ENCODE data around the gene STARD13.
A peak's percentile ranks its signal among the peaks of the same experiment; 100 is the strongest.

STARD13 gene

GRCh38 chr13:33277946-33278345, 7.6 kb downstream of the STARD13 start:
- peak; percentile 79 for DNase-seq (ENCODE audit: low read depth)

DNA sequence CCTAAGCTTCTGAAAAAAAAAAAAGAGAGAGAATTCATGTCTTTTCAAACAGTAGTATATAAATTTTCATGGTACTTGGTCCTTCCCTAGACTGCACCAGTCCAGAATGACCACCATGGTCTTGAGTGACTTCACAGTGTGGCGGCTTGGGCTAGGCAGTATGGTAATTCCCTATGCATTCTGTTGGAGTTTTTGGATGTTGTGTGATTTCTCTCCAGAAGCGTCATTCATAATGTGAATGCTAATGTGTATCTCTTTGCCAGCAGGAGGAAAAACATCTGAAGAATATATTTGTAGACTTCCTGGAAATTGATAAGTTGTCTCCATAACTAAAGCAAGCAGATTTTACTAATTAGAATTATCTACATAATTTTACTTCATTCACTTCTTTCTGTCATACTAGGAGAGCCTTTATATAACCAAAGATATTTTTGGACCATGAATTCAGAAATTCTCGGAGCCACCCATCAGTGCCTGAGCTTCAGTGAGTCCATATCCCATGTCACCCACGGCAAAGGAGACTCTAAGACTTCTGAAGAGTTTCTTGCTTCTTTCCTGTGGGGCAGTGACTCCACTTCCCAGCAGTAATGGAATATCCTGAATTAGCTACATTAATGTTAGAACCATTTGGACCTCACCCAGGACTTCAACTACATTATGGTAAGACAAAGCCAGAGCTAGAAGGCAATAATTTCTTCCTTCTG, 8.4 kb downstream of the STARD13 start:
- DNase-seq (ENCODE audit: low read depth): no peak

DNA sequence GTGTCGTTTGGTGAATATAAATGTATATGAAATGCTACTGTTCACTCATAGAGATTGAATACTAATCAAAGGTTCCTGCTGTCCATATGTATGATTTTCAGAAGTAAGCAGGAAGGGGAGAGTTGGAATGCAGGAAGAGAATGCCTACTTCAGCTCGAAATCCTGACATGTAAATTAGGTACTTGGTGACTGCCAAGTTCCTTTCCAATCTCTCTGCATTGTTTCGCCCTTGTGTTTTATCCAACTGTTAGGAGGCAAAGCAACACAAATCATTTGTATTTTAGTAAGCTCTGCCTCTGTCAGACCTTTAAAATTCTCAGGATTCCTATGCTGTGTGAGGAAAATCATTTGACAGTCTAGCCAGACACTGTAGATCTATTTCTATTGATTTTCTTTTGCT, 9.0 kb downstream of the STARD13 start:
- DNase-seq (ENCODE audit: low read depth): no peak

GRCh38 chr13:33275916-33276315, 9.6 kb downstream of the STARD13 start:
- DNase-seq (ENCODE audit: low read depth): peak; percentile 50

- no peak for DNase-seq (ENCODE audit: low read depth)
Measured at GRCh38 chr13:33274264-33274663, 11.3 kb downstream of the STARD13 start.

DNA sequence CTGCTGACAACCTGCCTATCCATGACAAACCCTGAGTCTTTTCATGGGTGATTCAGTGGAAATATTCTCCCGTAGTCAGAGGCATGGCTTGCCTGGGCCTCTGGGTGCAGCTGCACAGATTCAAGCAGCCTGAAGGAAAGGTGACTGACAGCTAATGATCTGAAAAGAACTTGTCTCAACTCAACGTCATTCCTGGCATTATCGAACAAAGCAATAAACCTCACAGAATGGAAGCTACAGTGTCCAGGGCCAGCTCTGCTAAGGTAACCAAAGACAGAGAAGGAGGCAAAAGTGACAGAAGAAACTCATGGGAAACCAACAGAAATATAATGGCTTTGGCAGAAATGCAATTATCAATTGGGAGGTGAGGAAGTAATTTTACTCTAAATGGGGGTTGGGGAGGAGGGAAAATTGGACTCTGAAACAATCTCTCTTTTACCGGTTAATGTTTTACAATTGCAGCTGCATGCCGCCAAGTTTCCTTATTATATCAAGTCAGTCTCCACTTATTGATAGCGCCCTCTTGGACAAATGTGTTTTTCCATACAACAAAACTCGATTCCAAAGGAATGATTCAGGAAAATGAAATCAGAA, 12.9 kb downstream of the STARD13 start:
- no peak for DNase-seq (ENCODE audit: low read depth)

DNA sequence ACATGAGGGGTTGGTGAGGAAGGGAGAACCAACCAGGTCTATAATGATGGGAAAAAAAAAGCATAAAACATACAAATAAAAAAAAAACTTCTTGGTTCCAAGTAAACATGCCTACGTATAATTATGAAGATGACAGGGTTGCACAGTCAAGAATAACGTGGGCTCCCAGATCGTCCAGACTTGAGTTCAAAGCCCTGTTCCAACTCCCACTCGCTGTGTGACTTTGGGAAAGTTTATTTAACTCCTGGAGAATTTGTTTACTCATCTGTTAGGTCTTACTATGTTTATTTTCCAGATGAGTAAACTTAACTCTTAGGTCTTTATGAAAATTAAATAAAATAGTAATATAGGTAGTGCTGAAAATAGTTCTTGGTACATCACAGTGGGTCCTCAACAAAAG, 13.8 kb downstream of the STARD13 start:
- DNase-seq (ENCODE audit: low read depth): no peak

DNA sequence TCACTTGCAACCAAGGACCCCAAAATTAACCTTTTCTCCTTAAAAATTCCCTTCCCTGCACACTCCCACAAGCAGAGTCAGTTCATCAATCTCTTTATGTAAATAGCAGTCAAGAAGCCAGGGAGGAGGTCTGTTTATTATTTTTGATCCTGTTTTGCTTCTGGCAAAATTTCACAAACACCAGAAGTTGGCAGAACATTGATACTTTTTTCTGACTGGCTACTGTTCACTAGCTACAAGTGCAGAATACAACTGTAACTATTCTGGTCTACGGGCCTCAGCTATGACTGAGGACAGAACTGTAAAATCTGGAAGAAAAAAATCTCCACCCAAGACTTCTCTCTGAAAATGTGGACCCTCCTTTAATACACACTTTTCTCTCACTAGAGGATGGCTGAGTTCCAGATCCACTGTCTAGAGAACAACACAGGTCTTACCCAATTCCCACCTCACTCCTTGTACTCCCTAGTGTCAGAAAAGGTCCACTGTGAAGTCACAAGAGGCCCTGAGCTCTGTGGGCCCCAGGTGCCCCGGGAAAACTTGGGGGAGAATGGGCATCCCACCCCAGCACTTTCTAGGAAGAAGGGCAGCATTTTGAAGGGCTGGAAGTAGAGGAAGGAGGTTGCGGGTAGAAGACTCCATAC, 14.5 kb downstream of the STARD13 start:
- DNase-seq (ENCODE audit: low read depth): peak; percentile 76

DNA sequence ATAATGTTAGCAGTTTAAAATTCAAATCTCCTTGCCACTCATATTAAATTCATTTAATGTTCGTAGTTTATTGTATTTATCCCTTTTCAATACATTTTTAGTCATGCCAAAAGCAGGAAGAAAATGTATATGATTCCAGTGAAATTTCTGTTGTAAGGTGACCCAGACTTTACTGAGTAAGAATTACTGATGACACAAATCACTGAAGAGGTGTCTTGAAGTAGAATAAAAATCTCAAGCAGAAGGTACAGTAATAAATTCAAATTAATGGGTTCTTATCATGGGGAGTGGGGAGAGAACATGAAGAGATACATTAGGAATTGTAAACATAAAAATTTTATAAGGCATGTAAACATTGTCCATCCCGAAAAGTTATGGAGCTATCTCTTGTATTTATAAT, 19.9 kb downstream of the STARD13 start:
- no peak for DNase-seq (ENCODE audit: low read depth)

GRCh38 chr13:33265133-33265532, 20.4 kb downstream of the STARD13 start:
- DNase-seq (ENCODE audit: low read depth): no peak

GRCh38 chr13:33264620-33264978, 21.0 kb downstream of the STARD13 start:
- DNase-seq (ENCODE audit: low read depth): peak; percentile 27

- peak; percentile 89 for DNase-seq (ENCODE audit: low read depth)
Measured at GRCh38 chr13:33263976-33264619, 21.5 kb downstream of the STARD13 start.

GRCh38 chr13:33263484-33263883, 22.1 kb downstream of the STARD13 start:
- DNase-seq (ENCODE audit: low read depth): no peak

- DNase-seq (ENCODE audit: low read depth): no peak
Measured at GRCh38 chr13:33262997-33263396, 22.6 kb downstream of the STARD13 start.

DNA sequence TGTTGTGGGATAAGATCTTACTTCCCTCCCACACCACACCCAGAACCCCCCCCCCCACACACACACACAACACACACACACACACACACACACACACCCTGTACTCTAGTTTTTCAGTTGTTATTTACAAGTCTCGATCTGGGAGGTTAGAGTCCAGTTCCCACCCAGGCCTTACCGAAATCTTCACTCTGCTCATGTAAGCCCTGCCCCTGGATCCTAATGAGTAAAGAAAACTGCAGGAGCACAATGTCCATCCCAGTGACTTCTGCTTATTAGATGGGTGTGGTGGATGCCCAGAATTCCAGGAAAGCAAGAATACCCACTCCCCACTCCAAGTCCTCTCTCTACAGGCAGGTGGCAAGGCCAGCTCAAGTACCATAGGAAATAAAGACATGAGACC, 23.0 kb downstream of the STARD13 start:
- DNase-seq (ENCODE audit: low read depth): no peak

DNA sequence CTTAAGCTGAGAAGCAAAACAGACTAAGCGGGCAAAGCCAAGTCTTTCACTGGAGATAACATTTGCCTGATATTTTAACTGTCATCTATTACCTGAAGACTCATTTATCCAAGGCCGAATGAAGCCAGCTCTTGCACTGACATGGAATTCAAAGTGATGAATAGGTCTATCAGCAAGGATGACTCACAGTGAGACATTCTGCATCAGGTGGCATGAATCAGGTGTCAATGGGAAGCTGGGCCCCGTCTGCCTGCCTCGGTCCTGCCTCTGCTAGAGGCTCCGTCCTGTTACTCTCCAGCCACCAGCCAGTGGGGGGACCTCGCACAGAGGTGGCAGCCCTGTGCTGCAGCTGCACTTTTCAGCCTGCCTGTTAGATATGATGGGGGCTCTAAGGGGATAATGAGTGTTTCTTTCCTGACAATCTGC, 23.5 kb downstream of the STARD13 start:
- DNase-seq (ENCODE audit: low read depth): no peak

- no peak for DNase-seq (ENCODE audit: low read depth)
Measured at GRCh38 chr13:33261387-33262061, 24.0 kb downstream of the STARD13 start.

DNA sequence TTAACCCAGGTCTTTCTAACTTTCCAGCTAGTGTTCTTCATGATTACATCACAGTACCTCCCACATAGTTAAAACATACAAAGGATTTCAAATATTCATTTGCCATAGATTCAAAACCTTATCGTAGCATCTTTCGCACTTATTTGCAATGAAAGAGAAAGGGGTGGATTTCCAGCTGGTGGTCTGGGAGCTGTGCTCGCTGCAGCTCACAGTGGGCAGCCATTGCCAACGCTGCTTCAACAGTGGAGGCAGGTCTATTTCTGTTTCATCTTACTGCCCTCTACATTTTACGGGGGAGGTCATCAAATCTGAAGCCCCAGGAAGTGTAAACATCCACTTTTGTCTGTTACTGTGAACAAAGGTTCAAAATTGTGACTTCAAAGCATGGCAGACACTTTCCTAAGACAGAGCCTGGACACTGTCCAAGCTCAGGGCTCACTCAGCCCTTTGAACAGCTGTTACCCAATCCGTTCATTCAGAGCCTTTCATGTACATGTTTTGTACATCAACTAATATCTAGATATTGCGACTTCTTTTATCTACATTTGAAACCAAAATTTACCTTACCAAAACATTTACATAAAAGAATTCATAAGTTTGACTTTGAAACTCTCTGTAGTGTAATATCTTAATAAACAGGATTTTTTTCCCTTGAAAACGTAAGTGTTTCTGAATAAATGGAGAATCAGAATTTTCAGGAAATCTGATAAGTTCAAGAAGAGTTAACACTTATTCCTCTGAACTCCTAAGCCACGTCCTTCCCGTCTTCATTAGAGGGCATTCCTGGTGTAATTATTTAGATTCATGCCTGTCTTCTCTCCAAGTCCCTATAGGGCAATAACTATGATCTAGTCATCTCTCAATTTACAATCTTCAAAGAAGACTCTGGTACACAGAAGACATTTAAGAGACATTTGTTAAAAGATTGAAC, 25.1 kb downstream of the STARD13 start:
- peak; percentile 41 for DNase-seq (ENCODE audit: low read depth)

DNA sequence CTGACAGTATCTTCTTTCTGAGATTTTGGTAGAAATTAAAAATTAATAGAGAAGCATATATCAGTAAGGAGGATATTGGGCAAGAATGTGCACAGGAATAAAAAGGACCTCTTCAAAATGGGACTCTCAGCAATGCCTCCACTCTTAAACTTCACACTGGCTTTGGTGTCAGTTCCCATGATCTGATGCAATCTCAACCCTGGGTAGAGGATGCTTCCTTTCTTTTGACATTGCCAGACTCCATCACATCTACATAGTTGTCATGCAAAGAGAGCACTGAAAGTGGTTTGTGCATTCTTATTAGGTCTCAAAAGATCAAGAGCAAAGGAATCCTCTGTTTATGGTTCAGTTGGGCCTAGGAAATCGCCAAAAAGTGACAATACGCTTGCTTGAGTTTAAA, 26.3 kb downstream of the STARD13 start:
- peak; percentile 67 for DNase-seq (ENCODE audit: low read depth)

- DNase-seq (ENCODE audit: low read depth): peak; percentile 86
Measured at GRCh38 chr13:33258808-33259193, 26.8 kb downstream of the STARD13 start.

Measured in fibroblast of gingiva (primary cell).